ENCODE data around the gene ADGRG6. TPM values are rescaled to one million over a fixed set of nuclear protein-coding genes. Genes with fewer than 3 reads are reported as not detected.

The ADGRG6 gene
- total RNA-seq, 1 experiment from 2014 or later: 259 TPM

GRCh38 chr6:142374091-142374770 lies 72.4 kb downstream of the ADGRG6 start:
- peaks cover 16% of the 10 kb centered on the region; the same call in 1 of the 2 replicates for H3K36me3 ChIP-seq (ENCODE audit: control insufficient read depth, insufficient read depth, low read length)
- in situ Hi-C loops (cut with HindIII; ENCODE audit: low pct_unique_long_range_greater_than_20kb, low sequenced_read_pairs): no loop called here
- intact Hi-C loops (cut with micrococcal nuclease; ENCODE audit: unreplicated experiment): no loop called here
- peaks cover 95% of the 10 kb centered on the region for H3K4me1 ChIP-seq (ENCODE audit: control insufficient read depth, insufficient read depth, low read length)
- ChIA-PET POLR2A (interaction anchor here (0.6 to 1.4 kb wide), 2 partner anchors 11 to 44 kb away, joined by 4 to 6 read pairs; no protein-coding TSS in a partner anchor), CTCF (interaction anchor here (1.1 kb wide), 1 partner anchor 19 kb away, joined by 5 read pairs; no protein-coding TSS in a partner anchor)
- no peaks in the 10 kb centered on the region for H3K27me3 ChIP-seq (ENCODE audit: control insufficient read depth, insufficient read depth, low read length)
- DNase-seq (ENCODE audit: low read depth, low spot score) (no peak), ATAC-seq (no peak)
- H3K4me3 ChIP-seq (ENCODE audit: low read depth in 2 of 2, low read length in 2 of 2): no peak overlapping the region
- no peaks in the 10 kb centered on the region for H3K9me3 ChIP-seq (ENCODE audit: control insufficient read depth, insufficient read depth, low read depth, low read length)
- BruUV-seq (replicated peaks): TSS peak; percentile 0
- H3K27ac ChIP-seq (ENCODE audit: low read length): peak overlapping the region; percentile 100
- TF ChIP-seq TCF7L2 (IDR thresholded peaks at IDR 0.05; ENCODE audit: low read depth, low read length) (0 out of 2 replicates have a peak, but pooled peaks have one; percentile 25), POLR2AphosphoS5 (IDR thresholded peaks at IDR 0.05; ENCODE audit: low read depth, low read length) (no peak)

- intact Hi-C loops (cut with micrococcal nuclease; ENCODE audit: unreplicated experiment): loop anchor here (5.0 kb wide), 1 partner anchor 53 kb away; no protein-coding TSS in a partner anchor
- in situ Hi-C loops (cut with HindIII; ENCODE audit: low pct_unique_long_range_greater_than_20kb, low sequenced_read_pairs): no loop called here
- Histone ChIP-seq H3K4me1 (ENCODE audit: control insufficient read depth, insufficient read depth, low read length) (peaks cover 90% of the 10 kb centered on the region), H3K9me3 (ENCODE audit: control insufficient read depth, insufficient read depth, low read depth, low read length) (no peaks in the 10 kb centered on the region), H3K36me3 (ENCODE audit: control insufficient read depth, insufficient read depth, low read length) (peaks cover 14% of the 10 kb centered on the region; the same call in 1 of the 2 replicates), H3K4me3 (ENCODE audit: low read depth in 2 of 2, low read length in 2 of 2) (peak overlapping the region in 1 of 2 experiments; percentile 14; a peak in 2 of 4 replicates), H3K27me3 (ENCODE audit: control insufficient read depth, insufficient read depth, low read length) (no peaks in the 10 kb centered on the region), H3K27ac (ENCODE audit: low read length) (peak overlapping the region; percentile 100)
- ChIA-PET CTCF (interaction anchor here (1.1 kb wide), 1 partner anchor 20 kb away, joined by 5 read pairs; no protein-coding TSS in a partner anchor), POLR2A (interaction anchor here (1.0 to 1.4 kb wide), 4 partner anchors 12 to 74 kb away, joined by 5 to 6 read pairs (median 5); no protein-coding TSS in a partner anchor)
- no TSS peak for BruUV-seq (replicated peaks)
- ATAC-seq (peak; percentile 84), DNase-seq (ENCODE audit: low read depth, low spot score) (peak; percentile 81)
- TF ChIP-seq CTCF (IDR thresholded peaks at IDR 0.05) (no peak), TCF7L2 (IDR thresholded peaks at IDR 0.05; ENCODE audit: low read depth, low read length) (peak; percentile 95), SIN3A (IDR thresholded peaks at IDR 0.05; ENCODE audit: borderline replicate concordance, insufficient read depth, low read depth, low read length) (0 out of 2 replicates have a peak, but pooled peaks have one; percentile 56), REST (IDR thresholded peaks at IDR 0.05; ENCODE audit: insufficient read depth in 1 of 2, low read depth in 2 of 2, low read length in 1 of 2) (peak in 1 of 2 experiments; percentile 56; a peak in 1 of 4 replicates), POLR2AphosphoS5 (IDR thresholded peaks at IDR 0.05; ENCODE audit: low read depth, low read length) (peak; percentile 97)
Measured at GRCh38 chr6:142374965-142375733, 73.3 kb downstream of the ADGRG6 start.
